SK-N-SH (cell line): Measurements from ENCODE around the gene ANO10.

Experiments
- CTCF ChIP-seq: fragments of 200-600 bp; sonication (generic); IDR thresholded peaks from 2 replicates; pipeline ENCODE4 v1.6.1; 2017; ENCODE audit warnings: antibody characterized with exemption, mild to moderate bottlenecking, moderate library complexity
- JUND ChIP-seq: IDR thresholded peaks from 2 replicates; pipeline ENCODE4 v1.4.0; 2012
- RAD21 ChIP-seq: IDR thresholded peaks from 2 replicates; pipeline ENCODE4 v1.6.1; 2012; ENCODE audit warnings: mild to moderate bottlenecking, low read length
- REST ChIP-seq: IDR thresholded peaks from 2 replicates; pipeline ENCODE4 v1.6.1; 2012; ENCODE audit warnings: mild to moderate bottlenecking, low read depth, low read length, moderate library complexity

GRCh38 chr3:43465109-43465508 is 156.7 kb downstream of the ANO10 start:
- TF ChIP-seq REST (no peak), RAD21 (no peak), CTCF (no peak), JUND (no peak)
